Glutamatergic neuron (in vitro differentiated cells): ENCODE data around the gene BMPER. TPM values are rescaled to one million over a fixed set of nuclear protein-coding genes. Genes with fewer than 3 reads are reported as not detected.

ENCODE experiments used
- DNase-seq: peaks from one replicate; pipeline ENCODE4 v3.0.0; 2022
- H3K27ac Mint-ChIP-seq: one replicate; pipeline ENCODE4 v1.8.0; 2020; ENCODE audit warnings: mild to moderate bottlenecking, mixed read lengths, inconsistent platforms; ENCODE audit not compliant: unreplicated experiment
- H3K27me3 Mint-ChIP-seq: one replicate; pipeline ENCODE4 v1.8.0; 2020; ENCODE audit warnings: mild to moderate bottlenecking, moderate library complexity, mixed read lengths, inconsistent platforms; ENCODE audit not compliant: unreplicated experiment
- H3K36me3 Mint-ChIP-seq: one replicate; pipeline ENCODE4 v1.8.0; 2020; ENCODE audit warnings: mild to moderate bottlenecking, mixed read lengths, inconsistent platforms; ENCODE audit not compliant: unreplicated experiment
- H3K4me1 Mint-ChIP-seq: one replicate; pipeline ENCODE4 v1.8.0; 2020; ENCODE audit warnings: mild to moderate bottlenecking, low read depth, mixed read lengths, inconsistent platforms; ENCODE audit not compliant: unreplicated experiment
- H3K4me3 Mint-ChIP-seq: one replicate; pipeline ENCODE4 v1.8.0; 2020; ENCODE audit warnings: mild to moderate bottlenecking, mixed read lengths, inconsistent platforms; ENCODE audit not compliant: unreplicated experiment
- H3K9me3 Mint-ChIP-seq: one replicate; pipeline ENCODE4 v1.8.0; 2020; ENCODE audit warnings: mild to moderate bottlenecking, moderate library complexity, mixed read lengths, inconsistent platforms; ENCODE audit not compliant: unreplicated experiment
- CTCF ChIP-seq: fragments of 200-600 bp; sonication (generic); IDR thresholded peaks from one replicate; pipeline ENCODE4 v1.5.0; 2021; ENCODE audit not compliant: partially characterized antibody, unreplicated experiment
- total RNA-seq: library from RNA; stranded (reverse); fragmentation: NEBNext Ultra II Directional; extraction: Animal tissue kit (Norgen Biotek cat#: 25700); gene quantifications from one replicate; pipeline ENCODE4 v1.2.1, GENCODE V29; 2021; ENCODE audit not compliant: unreplicated experiment

BMPER gene
- total RNA-seq, 1 donor from 2014 or later = 16.2 TPM

- H3K27me3 Mint-ChIP-seq = peaks cover 2% of the 10 kb centered on the region
- H3K9me3 Mint-ChIP-seq = peaks cover 2% of the 10 kb centered on the region
- no peak for TF ChIP-seq CTCF
- no peak for DNase-seq
- peaks cover 6% of the 10 kb centered on the region for H3K4me1 Mint-ChIP-seq
- peaks cover 22% of the 10 kb centered on the region for H3K36me3 Mint-ChIP-seq
- no peak overlapping the region for H3K27ac Mint-ChIP-seq
- no peak overlapping the region for H3K4me3 Mint-ChIP-seq
These were observed 219.4 kb downstream of the BMPER start for GRCh38 chr7:34124765-34125164.

DNA sequence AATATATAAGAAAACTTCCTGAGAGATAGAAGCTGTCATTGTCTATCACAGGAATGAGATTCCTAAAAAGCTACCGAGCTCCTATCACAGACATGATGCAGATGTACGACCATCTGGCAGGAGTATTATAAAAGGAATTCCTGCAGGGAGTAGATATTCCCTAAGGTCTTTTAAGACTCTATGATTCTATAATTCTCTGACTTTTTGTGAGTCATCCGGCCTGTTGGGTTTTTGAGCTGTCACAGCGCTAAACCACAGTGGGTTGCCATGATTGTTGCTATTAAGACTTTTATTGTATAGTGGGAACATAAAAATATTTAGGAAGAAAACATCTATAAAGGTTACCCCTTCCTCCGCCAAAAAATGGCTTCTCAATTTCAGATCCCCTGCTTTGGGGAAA lies 223.4 kb downstream of the BMPER start:
- no peak overlapping the region for H3K4me3 Mint-ChIP-seq
- H3K4me1 Mint-ChIP-seq = peaks cover 17% of the 10 kb centered on the region
- no peaks in the 10 kb centered on the region for H3K27me3 Mint-ChIP-seq
- peaks cover 5% of the 10 kb centered on the region for H3K9me3 Mint-ChIP-seq
- no peak overlapping the region for H3K27ac Mint-ChIP-seq
- no peak for DNase-seq
- H3K36me3 Mint-ChIP-seq = peaks cover 22% of the 10 kb centered on the region
- TF ChIP-seq CTCF = no peak

GRCh38 chr7:34130558-34131295 lies 225.4 kb downstream of the BMPER start:
- no peaks in the 10 kb centered on the region for H3K27me3 Mint-ChIP-seq
- no peak overlapping the region for H3K4me3 Mint-ChIP-seq
- no peak for DNase-seq
- TF ChIP-seq CTCF = no peak
- H3K27ac Mint-ChIP-seq = no peak overlapping the region
- peaks cover 3% of the 10 kb centered on the region for H3K9me3 Mint-ChIP-seq
- peaks cover 16% of the 10 kb centered on the region for H3K36me3 Mint-ChIP-seq
- peaks cover 19% of the 10 kb centered on the region for H3K4me1 Mint-ChIP-seq

- H3K27me3 Mint-ChIP-seq = no peaks in the 10 kb centered on the region
- peaks cover 9% of the 10 kb centered on the region for H3K36me3 Mint-ChIP-seq
- TF ChIP-seq CTCF = no peak
- H3K27ac Mint-ChIP-seq = no peak overlapping the region
- H3K4me1 Mint-ChIP-seq = peaks cover 19% of the 10 kb centered on the region
- H3K4me3 Mint-ChIP-seq = no peak overlapping the region
- H3K9me3 Mint-ChIP-seq = peaks cover 3% of the 10 kb centered on the region
- no peak for DNase-seq
These were observed 226.0 kb downstream of the BMPER start for GRCh38 chr7:34131371-34131770.

- no peak for TF ChIP-seq CTCF
- Mint-ChIP-seq H3K36me3 (no peaks in the 10 kb centered on the region), H3K27ac (no peak overlapping the region), H3K27me3 (no peaks in the 10 kb centered on the region), H3K4me3 (no peak overlapping the region), H3K4me1 (peaks cover 13% of the 10 kb centered on the region), H3K9me3 (peaks cover 3% of the 10 kb centered on the region)
- no peak for DNase-seq
These were observed 228.1 kb downstream of the BMPER start for GRCh38 chr7:34133356-34133982.
